Measurements from ENCODE around the gene CD48.

- no peak for TF ChIP-seq CTCF (IDR thresholded peaks at IDR 0.05)
- no peak for TF ChIP-seq POLR2A (IDR thresholded peaks at IDR 0.05)
- no peak for TF ChIP-seq POLR2AphosphoS5 (IDR thresholded peaks at IDR 0.05)
Measured at GRCh38 chr1:160653620-160654016, 58.0 kb downstream of the CD48 start.
